Measurements from ENCODE around the gene NOD2.

The NOD2 gene

DNA sequence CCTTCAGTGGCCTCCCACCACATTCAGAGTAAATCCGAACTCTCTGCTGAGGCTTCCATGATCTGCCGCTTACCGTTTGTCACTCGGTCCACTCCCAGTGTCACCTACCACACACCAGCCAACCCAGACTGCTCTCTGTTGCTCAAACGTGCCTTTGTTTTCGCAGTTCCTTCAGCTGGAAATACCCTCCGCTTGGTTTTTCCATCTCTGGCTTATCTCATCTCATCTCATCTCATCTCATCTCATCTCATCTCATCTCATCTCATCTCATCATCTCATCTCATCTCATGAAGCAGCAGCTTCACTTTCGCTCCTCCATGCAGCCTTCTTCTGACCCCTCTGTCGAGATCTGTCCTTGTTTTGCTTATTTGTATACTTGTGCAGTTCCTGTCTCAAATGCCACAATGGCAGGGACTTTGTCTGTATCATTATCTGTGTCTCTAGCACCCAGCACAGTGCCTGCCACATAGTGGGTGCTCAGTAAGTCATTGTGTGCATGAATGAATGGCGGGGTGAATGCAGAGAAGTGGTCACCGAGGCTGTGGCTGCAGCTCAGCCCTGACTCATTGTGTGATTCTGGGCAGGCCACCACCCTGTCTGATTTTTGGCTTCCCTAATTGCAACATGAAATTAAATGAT lies 8.5 kb upstream of the NOD2 start:
- H3K9me3 ChIP-seq (ENCODE audit: insufficient read depth, low read depth, low read length) = no peaks in the 10 kb centered on the region
- no peaks in the 10 kb centered on the region for H3K27me3 ChIP-seq (ENCODE audit: insufficient read depth, low read length)
- H3K27ac ChIP-seq (ENCODE audit: low read length) = no peak overlapping the region
- H3K4me1 ChIP-seq (ENCODE audit: insufficient read depth, low read length) = no peaks in the 10 kb centered on the region
- H3K36me3 ChIP-seq (ENCODE audit: insufficient read depth, low read depth, low read length) = no peaks in the 10 kb centered on the region
- H3K4me3 ChIP-seq (ENCODE audit: low read length) = no peak overlapping the region
- H3K9ac ChIP-seq (ENCODE audit: low read depth, low read length) = no peak overlapping the region

DNA sequence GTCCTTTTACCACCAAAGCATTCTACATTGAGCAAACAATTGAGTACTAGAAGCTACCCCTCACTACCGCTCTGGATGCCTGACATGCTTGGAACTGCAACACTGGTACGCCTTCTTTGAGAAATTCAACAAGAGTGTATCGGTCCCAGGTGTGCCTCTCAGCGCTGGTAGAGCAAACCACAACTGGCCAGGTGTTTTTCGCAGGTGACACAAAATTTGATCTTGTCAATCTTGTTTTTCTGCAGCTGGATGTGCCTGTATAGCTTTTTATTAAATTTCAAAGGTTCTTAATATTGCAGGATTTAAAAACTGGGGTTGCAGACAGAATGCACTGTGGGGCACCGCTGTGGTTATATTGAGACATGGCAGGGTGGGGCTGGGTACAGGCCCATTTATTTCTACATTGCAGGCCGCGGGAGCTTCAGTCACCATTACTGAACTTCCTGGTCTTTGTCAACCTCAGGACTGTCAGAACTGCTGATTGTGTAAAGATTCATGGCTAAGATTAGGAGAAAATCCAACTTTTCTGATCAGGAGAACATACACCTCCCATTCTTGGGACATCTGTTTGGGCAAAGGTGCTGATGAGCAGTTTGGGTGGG lies 7.8 kb upstream of the NOD2 start:
- Histone ChIP-seq H3K9ac (ENCODE audit: low read depth, low read length) (no peak overlapping the region), H3K4me1 (ENCODE audit: insufficient read depth, low read length) (no peaks in the 10 kb centered on the region), H3K4me3 (ENCODE audit: low read length) (no peak overlapping the region), H3K36me3 (ENCODE audit: insufficient read depth, low read depth, low read length) (no peaks in the 10 kb centered on the region), H3K27ac (ENCODE audit: low read length) (no peak overlapping the region), H3K27me3 (ENCODE audit: insufficient read depth, low read length) (no peaks in the 10 kb centered on the region), H3K9me3 (ENCODE audit: insufficient read depth, low read depth, low read length) (no peaks in the 10 kb centered on the region)

DNA sequence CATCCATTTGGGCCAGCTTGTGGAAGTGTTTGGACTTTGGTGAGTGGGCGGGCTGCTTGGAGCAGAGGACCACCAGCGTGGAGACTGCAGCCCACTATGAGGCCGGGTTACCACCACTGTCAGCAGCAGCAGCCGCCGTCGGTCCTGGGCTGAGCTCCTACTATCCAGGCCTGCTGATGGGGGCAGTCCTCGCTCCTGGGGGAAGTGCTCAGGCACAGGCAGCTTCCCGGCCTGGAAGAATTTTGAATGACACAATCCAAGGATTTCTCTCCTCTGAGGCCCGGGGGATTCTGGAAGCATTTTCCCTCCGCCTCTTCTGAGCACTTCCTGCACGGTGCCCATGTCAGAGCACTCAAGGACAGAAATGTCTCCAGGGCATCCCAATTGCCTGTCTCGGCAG lies 5.3 kb upstream of the NOD2 start:
- H3K9me3 ChIP-seq (ENCODE audit: insufficient read depth, low read depth, low read length) = no peaks in the 10 kb centered on the region
- H3K36me3 ChIP-seq (ENCODE audit: insufficient read depth, low read depth, low read length) = no peaks in the 10 kb centered on the region
- H3K4me3 ChIP-seq (ENCODE audit: low read length) = no peak overlapping the region
- H3K4me1 ChIP-seq (ENCODE audit: insufficient read depth, low read length) = no peaks in the 10 kb centered on the region
- no peak overlapping the region for H3K27ac ChIP-seq (ENCODE audit: low read length)
- H3K9ac ChIP-seq (ENCODE audit: low read depth, low read length) = no peak overlapping the region
- H3K27me3 ChIP-seq (ENCODE audit: insufficient read depth, low read length) = peaks cover 20% of the 10 kb centered on the region

DNA sequence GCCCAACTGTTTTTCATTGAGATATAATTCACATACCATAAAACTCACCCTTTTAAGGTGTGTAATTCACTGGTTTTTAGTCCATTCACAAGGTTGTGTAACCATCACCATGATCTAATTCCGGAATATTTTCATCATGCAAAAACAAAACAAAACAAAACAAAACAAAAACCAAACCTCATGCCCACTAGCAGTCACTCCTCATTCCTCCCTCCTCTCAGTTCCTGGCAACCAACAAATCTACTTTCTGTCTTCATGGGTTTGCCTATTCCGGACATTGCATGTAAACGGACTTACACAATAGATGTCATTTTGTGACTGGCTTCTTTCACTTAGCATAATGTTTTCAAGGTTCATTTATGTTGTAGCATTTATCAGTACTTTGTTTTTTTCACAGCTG lies 4.5 kb upstream of the NOD2 start:
- no peaks in the 10 kb centered on the region for H3K36me3 ChIP-seq (ENCODE audit: insufficient read depth, low read depth, low read length)

DNA sequence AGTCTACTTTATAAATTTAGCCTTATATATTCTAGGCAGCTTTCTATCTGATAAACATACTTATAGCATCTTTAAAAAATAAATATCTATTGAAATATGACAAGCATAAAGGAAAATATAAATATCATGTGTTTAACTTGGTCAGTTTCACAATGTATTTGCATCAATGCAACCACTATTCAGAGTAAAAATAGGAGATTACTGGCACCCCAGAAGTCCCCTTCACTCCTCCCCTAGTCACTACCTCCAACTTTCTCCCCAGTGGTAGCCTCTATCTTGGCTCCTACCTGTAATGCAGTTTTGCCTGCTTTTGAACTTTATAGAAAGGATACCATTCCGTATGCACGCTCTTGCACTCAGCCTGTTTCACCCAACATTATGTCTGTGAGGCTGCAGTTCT lies 3.2 kb upstream of the NOD2 start:
- no peaks in the 10 kb centered on the region for H3K4me1 ChIP-seq (ENCODE audit: insufficient read depth, low read length)
- H3K27me3 ChIP-seq (ENCODE audit: insufficient read depth, low read length) = peaks cover 39% of the 10 kb centered on the region

More for the DNA sequence above, 4.5 kb upstream of the NOD2 start:
- Histone ChIP-seq H3K27ac (ENCODE audit: low read length) (no peak overlapping the region), H3K4me1 (ENCODE audit: insufficient read depth, low read length) (no peaks in the 10 kb centered on the region), H3K9ac (ENCODE audit: low read depth, low read length) (no peak overlapping the region), H3K27me3 (ENCODE audit: insufficient read depth, low read length) (peaks cover 26% of the 10 kb centered on the region), H3K9me3 (ENCODE audit: insufficient read depth, low read depth, low read length) (no peaks in the 10 kb centered on the region), H3K4me3 (ENCODE audit: low read length) (no peak overlapping the region)

DNA sequence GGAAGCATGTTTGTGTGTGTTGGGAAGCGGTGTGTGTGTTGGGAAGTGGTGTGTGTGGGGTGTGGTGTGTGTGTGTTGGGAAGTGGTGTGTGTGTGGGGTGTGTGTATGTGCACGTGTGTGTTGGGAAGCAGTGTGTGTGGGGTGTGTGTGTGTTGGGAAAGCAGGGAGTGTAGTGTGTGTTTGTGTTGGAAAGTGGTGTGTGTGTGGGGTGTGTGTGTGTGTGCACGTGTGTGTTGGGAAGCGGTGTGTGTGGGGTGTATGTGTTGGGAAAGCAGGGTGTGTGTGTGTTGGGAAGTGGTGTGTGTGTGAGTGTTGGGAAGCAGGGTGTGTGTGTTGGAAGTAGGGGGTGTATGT lies 785 bp upstream of the NOD2 start:
- no peaks in the 10 kb centered on the region for H3K9me3 ChIP-seq (ENCODE audit: insufficient read depth, low read depth, low read length)
- no peak overlapping the region for H3K9ac ChIP-seq (ENCODE audit: low read depth, low read length)
- H3K27me3 ChIP-seq (ENCODE audit: insufficient read depth, low read length) = peaks cover 42% of the 10 kb centered on the region
- H3K27ac ChIP-seq (ENCODE audit: low read length) = no peak overlapping the region
- no peaks in the 10 kb centered on the region for H3K4me1 ChIP-seq (ENCODE audit: insufficient read depth, low read length)
- H3K4me3 ChIP-seq (ENCODE audit: low read length) = no peak overlapping the region
- H3K36me3 ChIP-seq (ENCODE audit: insufficient read depth, low read depth, low read length) = no peaks in the 10 kb centered on the region

More for the DNA sequence above, 3.2 kb upstream of the NOD2 start:
- Histone ChIP-seq H3K27ac (ENCODE audit: low read length) (no peak overlapping the region), H3K4me3 (ENCODE audit: low read length) (no peak overlapping the region), H3K9me3 (ENCODE audit: insufficient read depth, low read depth, low read length) (no peaks in the 10 kb centered on the region), H3K9ac (ENCODE audit: low read depth, low read length) (no peak overlapping the region), H3K36me3 (ENCODE audit: insufficient read depth, low read depth, low read length) (no peaks in the 10 kb centered on the region)

DNA sequence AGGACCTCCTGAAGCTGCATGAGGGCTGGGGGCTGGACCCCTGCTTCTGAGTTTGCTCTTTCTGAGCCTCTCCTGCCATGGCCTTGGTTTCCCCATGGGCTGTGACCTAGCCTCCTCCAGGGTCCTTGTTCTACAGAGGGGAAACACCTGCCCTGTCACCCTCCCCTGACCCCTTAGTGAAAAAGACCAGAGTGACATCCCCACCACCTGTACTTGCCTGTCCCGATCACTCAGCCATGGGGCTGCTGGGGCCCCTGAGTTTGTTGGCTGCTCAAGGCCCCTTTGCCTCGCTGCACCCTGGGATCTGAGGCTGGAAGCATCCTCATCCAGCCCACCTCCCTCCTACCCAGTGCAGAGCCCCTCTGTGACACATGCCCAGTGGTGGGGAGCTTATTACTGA lies 800 bp downstream of the NOD2 start:
- Histone ChIP-seq H3K4me1 (ENCODE audit: insufficient read depth, low read length) (no peaks in the 10 kb centered on the region), H3K36me3 (ENCODE audit: insufficient read depth, low read depth, low read length) (no peaks in the 10 kb centered on the region), H3K27ac (ENCODE audit: low read length) (no peak overlapping the region), H3K9me3 (ENCODE audit: insufficient read depth, low read depth, low read length) (no peaks in the 10 kb centered on the region), H3K27me3 (ENCODE audit: insufficient read depth, low read length) (peaks cover 42% of the 10 kb centered on the region), H3K9ac (ENCODE audit: low read depth, low read length) (no peak overlapping the region), H3K4me3 (ENCODE audit: low read length) (no peak overlapping the region)

DNA sequence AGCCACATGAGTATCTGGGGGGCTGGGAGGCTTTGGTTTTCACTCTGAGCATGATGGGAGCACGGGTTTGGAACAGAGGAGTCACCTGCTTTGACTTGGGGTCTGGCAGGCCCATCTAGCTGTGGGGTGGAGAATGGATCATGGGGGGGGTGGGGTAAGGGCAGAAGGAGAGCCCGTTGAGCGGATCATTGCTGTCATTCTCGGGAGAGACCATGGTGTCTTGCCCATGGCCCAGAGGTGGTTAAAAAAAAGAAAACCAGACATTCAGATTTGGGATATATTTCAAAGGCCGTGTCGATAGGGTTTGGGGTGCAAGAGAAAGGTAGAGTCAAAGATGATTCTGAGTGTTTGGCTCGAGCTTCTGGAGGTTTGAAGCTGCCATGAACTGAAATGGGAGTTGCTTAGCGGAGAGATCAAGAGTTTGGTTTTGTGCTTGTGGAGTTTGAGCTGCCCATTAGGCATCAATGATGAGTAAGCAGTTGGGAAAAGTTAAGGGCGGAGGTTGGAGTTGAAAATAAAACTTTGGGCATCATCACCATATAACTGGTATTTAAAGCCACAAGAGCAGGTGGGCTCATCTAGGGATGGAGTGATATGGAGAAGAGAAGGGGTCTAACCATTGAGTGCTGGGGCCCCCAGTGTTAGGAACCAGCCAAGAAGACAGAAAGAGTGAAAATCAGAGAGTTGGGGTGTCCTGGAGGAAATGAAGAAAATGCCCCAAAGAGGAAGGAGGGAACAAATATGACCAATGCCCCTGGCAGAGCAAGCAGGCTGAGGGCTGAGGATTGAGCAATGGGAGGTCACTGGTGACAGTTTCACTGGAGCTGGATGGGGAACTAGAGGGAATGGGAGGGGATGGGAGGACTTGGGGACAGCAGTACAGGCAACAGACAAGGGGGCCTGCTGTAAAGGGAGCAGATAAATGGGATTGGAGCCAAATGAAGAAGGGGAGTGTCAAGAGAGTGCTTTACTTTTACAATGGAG lies 1.9 kb downstream of the NOD2 start:
- Histone ChIP-seq H3K4me3 (ENCODE audit: low read length) (no peak overlapping the region), H3K9me3 (ENCODE audit: insufficient read depth, low read depth, low read length) (no peaks in the 10 kb centered on the region), H3K27ac (ENCODE audit: low read length) (no peak overlapping the region), H3K9ac (ENCODE audit: low read depth, low read length) (no peak overlapping the region), H3K36me3 (ENCODE audit: insufficient read depth, low read depth, low read length) (no peaks in the 10 kb centered on the region), H3K4me1 (ENCODE audit: insufficient read depth, low read length) (no peaks in the 10 kb centered on the region), H3K27me3 (ENCODE audit: insufficient read depth, low read length) (peaks cover 42% of the 10 kb centered on the region)

DNA sequence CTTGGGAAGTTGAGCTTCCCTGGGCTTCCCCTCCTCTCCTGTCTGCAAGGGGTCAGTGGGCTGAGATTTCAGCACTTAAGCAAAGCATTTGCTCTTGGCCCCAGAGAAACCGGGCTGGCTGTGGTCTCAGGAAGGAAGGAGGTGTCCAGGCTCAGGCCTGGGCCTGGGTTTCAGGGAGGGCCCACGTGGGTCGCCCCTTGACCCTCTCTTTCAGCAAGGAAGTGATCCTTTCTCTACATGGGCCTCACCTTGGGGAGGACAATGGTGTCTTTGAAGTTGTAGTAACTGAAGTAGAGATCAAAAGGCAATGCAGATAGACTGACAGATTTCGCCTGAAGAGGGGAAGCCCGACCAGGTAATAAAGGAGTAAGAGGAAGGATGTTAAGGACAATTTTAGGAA lies 2.7 kb downstream of the NOD2 start:
- Histone ChIP-seq H3K9ac (ENCODE audit: low read depth, low read length) (no peak overlapping the region), H3K27me3 (ENCODE audit: insufficient read depth, low read length) (peaks cover 40% of the 10 kb centered on the region), H3K9me3 (ENCODE audit: insufficient read depth, low read depth, low read length) (no peaks in the 10 kb centered on the region), H3K36me3 (ENCODE audit: insufficient read depth, low read depth, low read length) (no peaks in the 10 kb centered on the region), H3K4me3 (ENCODE audit: low read length) (no peak overlapping the region), H3K27ac (ENCODE audit: low read length) (no peak overlapping the region), H3K4me1 (ENCODE audit: insufficient read depth, low read length) (no peaks in the 10 kb centered on the region)

DNA sequence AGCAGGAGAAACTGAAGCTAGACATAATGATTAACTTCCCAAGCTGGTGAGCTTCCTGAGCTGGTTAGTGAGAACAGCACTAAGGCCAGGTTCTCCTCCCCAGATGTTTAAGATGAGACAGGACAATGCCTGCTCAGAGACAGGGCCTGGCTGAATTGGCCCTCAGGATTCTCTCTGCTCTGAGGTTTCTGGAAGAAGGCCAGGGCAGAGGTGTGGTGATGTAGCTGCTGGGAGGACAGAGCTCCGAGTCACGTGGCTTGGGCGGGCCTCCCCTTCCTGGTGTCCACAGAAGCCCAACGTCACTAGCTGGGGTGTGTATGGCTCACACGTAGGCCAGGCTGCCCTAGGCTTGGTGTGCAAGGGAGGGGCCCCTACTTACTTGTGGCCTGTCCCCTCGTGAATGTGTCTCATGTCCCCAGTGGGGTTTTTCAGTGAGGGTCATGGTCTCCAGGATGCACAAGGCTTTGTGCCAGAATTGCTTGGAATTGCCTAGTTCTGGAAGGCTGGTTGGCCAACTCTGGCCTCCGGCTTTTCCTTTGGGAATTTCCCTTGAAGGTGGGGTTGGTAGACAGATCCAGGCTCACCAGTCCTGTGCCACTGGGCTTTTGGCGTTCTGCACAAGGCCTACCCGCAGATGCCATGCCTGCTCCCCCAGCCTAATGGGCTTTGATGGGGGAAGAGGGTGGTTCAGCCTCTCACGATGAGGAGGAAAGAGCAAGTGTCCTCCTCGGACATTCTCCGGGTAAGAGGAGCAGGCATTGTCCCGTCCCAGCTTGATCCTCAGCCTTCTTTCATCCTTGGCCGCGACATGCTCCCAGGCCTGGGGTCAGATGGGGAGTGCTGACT lies 3.4 kb downstream of the NOD2 start:
- no peaks in the 10 kb centered on the region for H3K4me1 ChIP-seq (ENCODE audit: insufficient read depth, low read length)
- peaks cover 34% of the 10 kb centered on the region for H3K27me3 ChIP-seq (ENCODE audit: insufficient read depth, low read length)
- no peak overlapping the region for H3K4me3 ChIP-seq (ENCODE audit: low read length)
- no peaks in the 10 kb centered on the region for H3K9me3 ChIP-seq (ENCODE audit: insufficient read depth, low read depth, low read length)
- no peak overlapping the region for H3K9ac ChIP-seq (ENCODE audit: low read depth, low read length)
- H3K36me3 ChIP-seq (ENCODE audit: insufficient read depth, low read depth, low read length) = no peaks in the 10 kb centered on the region
- H3K27ac ChIP-seq (ENCODE audit: low read length) = no peak overlapping the region

DNA sequence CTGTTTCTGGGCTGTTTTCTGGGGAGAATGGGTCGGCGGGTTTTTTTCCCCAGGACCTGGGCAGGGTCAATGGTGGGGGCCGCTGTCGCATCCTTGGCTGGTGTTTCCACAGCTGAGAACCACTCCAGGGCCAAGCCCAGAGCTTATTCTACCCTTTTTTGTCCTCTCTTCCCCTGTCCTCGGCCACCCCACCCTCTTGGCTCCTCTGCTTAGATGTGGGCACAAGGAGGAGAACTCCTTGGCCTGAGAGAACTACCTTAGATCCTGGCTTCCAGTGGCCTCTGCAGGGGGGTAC lies 4.0 kb downstream of the NOD2 start:
- H3K9ac ChIP-seq (ENCODE audit: low read depth, low read length) = no peak overlapping the region
- no peaks in the 10 kb centered on the region for H3K4me1 ChIP-seq (ENCODE audit: insufficient read depth, low read length)
- no peak overlapping the region for H3K4me3 ChIP-seq (ENCODE audit: low read length)
- no peaks in the 10 kb centered on the region for H3K36me3 ChIP-seq (ENCODE audit: insufficient read depth, low read depth, low read length)
- no peak overlapping the region for H3K27ac ChIP-seq (ENCODE audit: low read length)
- no peaks in the 10 kb centered on the region for H3K9me3 ChIP-seq (ENCODE audit: insufficient read depth, low read depth, low read length)
- H3K27me3 ChIP-seq (ENCODE audit: insufficient read depth, low read length) = peaks cover 29% of the 10 kb centered on the region

Measured in iPS-20b (cell line).